GM12878 (cell line): ENCODE measurements around the gene BAIAP2L1. TPM values are rescaled to one million over a fixed set of nuclear protein-coding genes. Genes with fewer than 3 reads are reported as not detected.

Experiments used
- BMI1 ChIP-seq: fragments of 450-650 bp; IDR thresholded peaks from 2 replicates; pipeline ENCODE4 v1.6.1; 2016; ENCODE audit warnings: mild to moderate bottlenecking, moderate library complexity, borderline replicate concordance
- CBX3 ChIP-seq: fragments of 200-600 bp; sonication (generic); IDR thresholded peaks from 2 replicates; pipeline ENCODE4 v1.6.1; 2016; ENCODE audit warnings: low read depth, borderline replicate concordance
- CREM ChIP-seq: IDR thresholded peaks from 2 replicates; pipeline ENCODE4 v1.6.1; 2014; ENCODE audit warnings: antibody characterized with exemption, low read depth
- IKZF1 ChIP-seq: fragments of 450-650 bp; conservative IDR thresholded peaks from 2 replicates; pipeline ENCODE4 v1.6.1; 2017; ENCODE audit warnings: antibody characterized with exemption, mild to moderate bottlenecking
- IRF4 ChIP-seq: IDR thresholded peaks from 2 replicates; pipeline ENCODE4 v1.6.1; 2011; ENCODE audit warnings: low read depth, low read length
- KLF5 ChIP-seq: fragments of 450-650 bp; IDR thresholded peaks from 2 replicates; pipeline ENCODE4 v1.6.1; 2014; ENCODE audit warnings: mild to moderate bottlenecking; ENCODE audit not compliant: partially characterized antibody
- NFXL1 ChIP-seq: fragments of 450-650 bp; IDR thresholded peaks from 2 replicates; pipeline ENCODE4 v1.6.1; 2017; ENCODE audit warnings: antibody characterized with exemption, mild to moderate bottlenecking, borderline replicate concordance
- NFYB ChIP-seq: IDR thresholded peaks from 2 replicates; pipeline ENCODE4 v1.6.1; 2011; ENCODE audit warnings: low read depth, mild to moderate bottlenecking, low read length, improper control_type of control experiment, moderate library complexity; ENCODE audit not compliant: insufficient read depth
- NRF1 ChIP-seq: conservative IDR thresholded peaks from 2 replicates; pipeline ENCODE4 v1.6.1; 2011; ENCODE audit warnings: mild to moderate bottlenecking, low read depth, low read length, improper control_type of control experiment
- RUNX3 ChIP-seq: IDR thresholded peaks from 2 replicates; pipeline ENCODE4 v1.6.1; 2012; ENCODE audit warnings: low read length, inconsistent platforms
- SMAD1 ChIP-seq: fragments of 450-650 bp; IDR thresholded peaks from 2 replicates; pipeline ENCODE4 v1.6.1; 2018; ENCODE audit warnings: mild to moderate bottlenecking, low read depth; ENCODE audit not compliant: partially characterized antibody
- SUZ12 ChIP-seq: fragments of 200-600 bp; sonication (generic); IDR thresholded peaks from one replicate; pipeline ENCODE4 v1.6.1; 2018; ENCODE audit warnings: antibody characterized with exemption, mild to moderate bottlenecking; ENCODE audit not compliant: unreplicated experiment
- ZNF622 ChIP-seq: fragments of 450-650 bp; IDR thresholded peaks from 2 replicates; pipeline ENCODE4 v1.6.1; 2017; ENCODE audit warnings: mild to moderate bottlenecking, inconsistent platforms
- polyA plus RNA-seq, 11 experiments: library from polyadenylated mRNA; depleted of rRNA in 4 of 11; unstranded in 6 of 11; stranded (reverse) in 5 of 11; fragments of >200 nt; fragmentation: Nextera tagmentation in 4 of 11; fragmentation: Illumina TruSeq in 1 of 11; extraction: Ambion mirVana in 4 of 11; extraction: Trizol in 1 of 11; gene quantifications; 1 replicate in 1 of 11; 2 replicates in 10 of 11; pipeline versions ENCODE4 v1.2.1 to v1.2.3, GENCODE V29; 2011 to 2016; ENCODE audit warnings: inconsistent platforms in 2 of 11, missing spikeins in 2 of 11, low read depth in 1 of 11
- total RNA-seq, 4 experiments: library from RNA; depleted of rRNA in 3 of 4; stranded (reverse); fragments of >200 nt in 3 of 4; fragmentation: Illumina TruSeq in 1 of 4; extraction: Trizol in 1 of 4; gene quantifications; 2 replicates each; pipeline versions ENCODE4 v1.2.1 to v1.2.3, GENCODE V29; 2013 to 2021
- TF ChIP-seq, protein P1 (sequence below): fragments of 150-350 bp; IDR thresholded peaks from 2 replicates; pipeline ENCODE4 v1.6.1; 2016; ENCODE audit warnings: low read depth, low read length
- TF ChIP-seq, protein P2 (sequence below): IDR thresholded peaks from 2 replicates; pipeline ENCODE4 v1.6.1; 2011; ENCODE audit warnings: borderline replicate concordance, low read depth, mild to moderate bottlenecking, moderate library complexity, low read length; ENCODE audit not compliant: insufficient read depth, poor library complexity, severe bottlenecking
- TF ChIP-seq, protein P3 (sequence below): IDR thresholded peaks from 2 replicates; pipeline ENCODE4 v1.6.1; 2011; ENCODE audit warnings: low read depth, low read length, improper control_type of control experiment, borderline replicate concordance
- TF ChIP-seq, protein P4 (sequence below): fragments of 450-650 bp; IDR thresholded peaks from 2 replicates; pipeline ENCODE4 v1.6.1; 2017; ENCODE audit warnings: mild to moderate bottlenecking, moderate library complexity
- TF ChIP-seq, protein P5 (sequence below), 3 experiments: IDR thresholded peaks in 2 of 3; conservative IDR thresholded peaks in 1 of 3; 2 replicates each; pipeline ENCODE4 v1.5.1; 2011; ENCODE audit warnings: low read depth in 3 of 3, low read length in 3 of 3, mild to moderate bottlenecking in 3 of 3, control low read depth in 2 of 3, moderate library complexity in 2 of 3, inconsistent platforms in 1 of 3, mixed read lengths in 1 of 3; ENCODE audit not compliant: control insufficient read depth in 2 of 3, insufficient read depth in 1 of 3; ENCODE audit errors: extremely low read depth in 1 of 3

BAIAP2L1 gene
- total and polyA plus RNA-seq, 10 of the 15 experiments (the other 5 are each of a cell fraction or from before 2014, with no cell fraction given), result 8.9 to 60.2 (median 35.7) TPM

DNA sequence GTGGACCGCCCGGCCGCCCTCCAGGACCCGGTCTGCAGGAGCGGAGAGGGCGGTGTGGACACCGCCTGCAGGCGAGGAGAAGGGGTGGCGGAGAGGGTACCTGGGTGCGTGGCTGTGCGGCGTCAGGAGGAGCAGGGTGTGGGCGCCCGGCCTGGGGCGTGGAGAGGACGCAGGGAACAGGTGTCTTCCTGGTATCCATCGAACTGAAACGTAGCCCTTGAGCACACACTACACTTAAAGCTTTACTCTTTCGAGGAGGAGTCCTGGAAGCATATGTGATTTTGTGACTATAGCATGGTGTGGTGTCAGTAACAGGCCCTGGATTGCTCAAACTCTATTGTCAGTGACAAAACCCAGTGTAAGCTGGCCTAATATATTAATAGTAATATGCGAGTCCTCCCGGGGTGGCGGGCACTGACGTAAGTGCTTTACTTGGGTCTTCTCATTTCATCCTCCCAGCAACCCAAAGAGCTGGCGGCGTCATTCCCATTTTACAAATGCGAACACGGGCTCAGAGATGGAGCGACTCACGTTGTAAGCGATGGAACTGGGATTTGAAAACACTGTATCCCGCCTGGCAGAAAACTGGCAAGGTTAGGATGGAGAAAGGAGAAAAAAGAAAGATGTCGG, 148.3 kb downstream of the BAIAP2L1 start (continued):
- TF ChIP-seq, protein P1, sequence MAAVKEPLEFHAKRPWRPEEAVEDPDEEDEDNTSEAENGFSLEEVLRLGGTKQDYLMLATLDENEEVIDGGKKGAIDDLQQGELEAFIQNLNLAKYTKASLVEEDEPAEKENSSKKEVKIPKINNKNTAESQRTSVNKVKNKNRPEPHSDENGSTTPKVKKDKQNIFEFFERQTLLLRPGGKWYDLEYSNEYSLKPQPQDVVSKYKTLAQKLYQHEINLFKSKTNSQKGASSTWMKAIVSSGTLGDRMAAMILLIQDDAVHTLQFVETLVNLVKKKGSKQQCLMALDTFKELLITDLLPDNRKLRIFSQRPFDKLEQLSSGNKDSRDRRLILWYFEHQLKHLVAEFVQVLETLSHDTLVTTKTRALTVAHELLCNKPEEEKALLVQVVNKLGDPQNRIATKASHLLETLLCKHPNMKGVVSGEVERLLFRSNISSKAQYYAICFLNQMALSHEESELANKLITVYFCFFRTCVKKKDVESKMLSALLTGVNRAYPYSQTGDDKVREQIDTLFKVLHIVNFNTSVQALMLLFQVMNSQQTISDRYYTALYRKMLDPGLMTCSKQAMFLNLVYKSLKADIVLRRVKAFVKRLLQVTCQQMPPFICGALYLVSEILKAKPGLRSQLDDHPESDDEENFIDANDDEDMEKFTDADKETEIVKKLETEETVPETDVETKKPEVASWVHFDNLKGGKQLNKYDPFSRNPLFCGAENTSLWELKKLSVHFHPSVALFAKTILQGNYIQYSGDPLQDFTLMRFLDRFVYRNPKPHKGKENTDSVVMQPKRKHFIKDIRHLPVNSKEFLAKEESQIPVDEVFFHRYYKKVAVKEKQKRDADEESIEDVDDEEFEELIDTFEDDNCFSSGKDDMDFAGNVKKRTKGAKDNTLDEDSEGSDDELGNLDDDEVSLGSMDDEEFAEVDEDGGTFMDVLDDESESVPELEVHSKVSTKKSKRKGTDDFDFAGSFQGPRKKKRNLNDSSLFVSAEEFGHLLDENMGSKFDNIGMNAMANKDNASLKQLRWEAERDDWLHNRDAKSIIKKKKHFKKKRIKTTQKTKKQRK, result no peak
- TF ChIP-seq SMAD1, result no peak
- TF ChIP-seq SUZ12, result no peak
- TF ChIP-seq KLF5, result no peak
- TF ChIP-seq, protein P2, sequence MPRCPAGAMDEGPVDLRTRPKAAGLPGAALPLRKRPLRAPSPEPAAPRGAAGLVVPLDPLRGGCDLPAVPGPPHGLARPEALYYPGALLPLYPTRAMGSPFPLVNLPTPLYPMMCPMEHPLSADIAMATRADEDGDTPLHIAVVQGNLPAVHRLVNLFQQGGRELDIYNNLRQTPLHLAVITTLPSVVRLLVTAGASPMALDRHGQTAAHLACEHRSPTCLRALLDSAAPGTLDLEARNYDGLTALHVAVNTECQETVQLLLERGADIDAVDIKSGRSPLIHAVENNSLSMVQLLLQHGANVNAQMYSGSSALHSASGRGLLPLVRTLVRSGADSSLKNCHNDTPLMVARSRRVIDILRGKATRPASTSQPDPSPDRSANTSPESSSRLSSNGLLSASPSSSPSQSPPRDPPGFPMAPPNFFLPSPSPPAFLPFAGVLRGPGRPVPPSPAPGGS, result no peak
- TF ChIP-seq IKZF1, result peak; percentile 46; the same call in 1 of the 2 replicates
- TF ChIP-seq NRF1, result no peak
- TF ChIP-seq IRF4, result no peak
- TF ChIP-seq, protein P3, sequence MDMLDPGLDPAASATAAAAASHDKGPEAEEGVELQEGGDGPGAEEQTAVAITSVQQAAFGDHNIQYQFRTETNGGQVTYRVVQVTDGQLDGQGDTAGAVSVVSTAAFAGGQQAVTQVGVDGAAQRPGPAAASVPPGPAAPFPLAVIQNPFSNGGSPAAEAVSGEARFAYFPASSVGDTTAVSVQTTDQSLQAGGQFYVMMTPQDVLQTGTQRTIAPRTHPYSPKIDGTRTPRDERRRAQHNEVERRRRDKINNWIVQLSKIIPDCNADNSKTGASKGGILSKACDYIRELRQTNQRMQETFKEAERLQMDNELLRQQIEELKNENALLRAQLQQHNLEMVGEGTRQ, result no peak
- TF ChIP-seq, protein P4, sequence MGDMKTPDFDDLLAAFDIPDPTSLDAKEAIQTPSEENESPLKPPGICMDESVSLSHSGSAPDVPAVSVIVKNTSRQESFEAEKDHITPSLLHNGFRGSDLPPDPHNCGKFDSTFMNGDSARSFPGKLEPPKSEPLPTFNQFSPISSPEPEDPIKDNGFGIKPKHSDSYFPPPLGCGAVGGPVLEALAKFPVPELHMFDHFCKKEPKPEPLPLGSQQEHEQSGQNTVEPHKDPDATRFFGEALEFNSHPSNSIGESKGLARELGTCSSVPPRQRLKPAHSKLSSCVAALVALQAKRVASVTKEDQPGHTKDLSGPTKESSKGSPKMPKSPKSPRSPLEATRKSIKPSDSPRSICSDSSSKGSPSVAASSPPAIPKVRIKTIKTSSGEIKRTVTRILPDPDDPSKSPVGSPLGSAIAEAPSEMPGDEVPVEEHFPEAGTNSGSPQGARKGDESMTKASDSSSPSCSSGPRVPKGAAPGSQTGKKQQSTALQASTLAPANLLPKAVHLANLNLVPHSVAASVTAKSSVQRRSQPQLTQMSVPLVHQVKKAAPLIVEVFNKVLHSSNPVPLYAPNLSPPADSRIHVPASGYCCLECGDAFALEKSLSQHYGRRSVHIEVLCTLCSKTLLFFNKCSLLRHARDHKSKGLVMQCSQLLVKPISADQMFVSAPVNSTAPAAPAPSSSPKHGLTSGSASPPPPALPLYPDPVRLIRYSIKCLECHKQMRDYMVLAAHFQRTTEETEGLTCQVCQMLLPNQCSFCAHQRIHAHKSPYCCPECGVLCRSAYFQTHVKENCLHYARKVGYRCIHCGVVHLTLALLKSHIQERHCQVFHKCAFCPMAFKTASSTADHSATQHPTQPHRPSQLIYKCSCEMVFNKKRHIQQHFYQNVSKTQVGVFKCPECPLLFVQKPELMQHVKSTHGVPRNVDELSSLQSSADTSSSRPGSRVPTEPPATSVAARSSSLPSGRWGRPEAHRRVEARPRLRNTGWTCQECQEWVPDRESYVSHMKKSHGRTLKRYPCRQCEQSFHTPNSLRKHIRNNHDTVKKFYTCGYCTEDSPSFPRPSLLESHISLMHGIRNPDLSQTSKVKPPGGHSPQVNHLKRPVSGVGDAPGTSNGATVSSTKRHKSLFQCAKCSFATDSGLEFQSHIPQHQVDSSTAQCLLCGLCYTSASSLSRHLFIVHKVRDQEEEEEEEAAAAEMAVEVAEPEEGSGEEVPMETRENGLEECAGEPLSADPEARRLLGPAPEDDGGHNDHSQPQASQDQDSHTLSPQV, result no peak
- TF ChIP-seq NFXL1, result no peak
- no peak for TF ChIP-seq BMI1
- TF ChIP-seq RUNX3, result no peak
- TF ChIP-seq, protein P5, sequence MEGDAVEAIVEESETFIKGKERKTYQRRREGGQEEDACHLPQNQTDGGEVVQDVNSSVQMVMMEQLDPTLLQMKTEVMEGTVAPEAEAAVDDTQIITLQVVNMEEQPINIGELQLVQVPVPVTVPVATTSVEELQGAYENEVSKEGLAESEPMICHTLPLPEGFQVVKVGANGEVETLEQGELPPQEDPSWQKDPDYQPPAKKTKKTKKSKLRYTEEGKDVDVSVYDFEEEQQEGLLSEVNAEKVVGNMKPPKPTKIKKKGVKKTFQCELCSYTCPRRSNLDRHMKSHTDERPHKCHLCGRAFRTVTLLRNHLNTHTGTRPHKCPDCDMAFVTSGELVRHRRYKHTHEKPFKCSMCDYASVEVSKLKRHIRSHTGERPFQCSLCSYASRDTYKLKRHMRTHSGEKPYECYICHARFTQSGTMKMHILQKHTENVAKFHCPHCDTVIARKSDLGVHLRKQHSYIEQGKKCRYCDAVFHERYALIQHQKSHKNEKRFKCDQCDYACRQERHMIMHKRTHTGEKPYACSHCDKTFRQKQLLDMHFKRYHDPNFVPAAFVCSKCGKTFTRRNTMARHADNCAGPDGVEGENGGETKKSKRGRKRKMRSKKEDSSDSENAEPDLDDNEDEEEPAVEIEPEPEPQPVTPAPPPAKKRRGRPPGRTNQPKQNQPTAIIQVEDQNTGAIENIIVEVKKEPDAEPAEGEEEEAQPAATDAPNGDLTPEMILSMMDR (IDR thresholded peaks at IDR 0.05 in 2 of 3, conservative IDR thresholded peaks at IDR 0.05 in 1 of 3; ENCODE audit: control insufficient read depth in 2 of 3, extremely low read depth in 1 of 3, insufficient read depth in 1 of 3, low read depth in 3 of 3, low read length in 3 of 3), result 0 out of 6 replicates have a peak, but pooled peaks of 1 of the 3 experiments have one; percentile 1
- TF ChIP-seq NFYB, result no peak
- no peak for TF ChIP-seq CBX3
- TF ChIP-seq CREM, result no peak
- TF ChIP-seq ZNF622, result no peak
